Measurements from ENCODE around the gene HMCN2.

DNA sequence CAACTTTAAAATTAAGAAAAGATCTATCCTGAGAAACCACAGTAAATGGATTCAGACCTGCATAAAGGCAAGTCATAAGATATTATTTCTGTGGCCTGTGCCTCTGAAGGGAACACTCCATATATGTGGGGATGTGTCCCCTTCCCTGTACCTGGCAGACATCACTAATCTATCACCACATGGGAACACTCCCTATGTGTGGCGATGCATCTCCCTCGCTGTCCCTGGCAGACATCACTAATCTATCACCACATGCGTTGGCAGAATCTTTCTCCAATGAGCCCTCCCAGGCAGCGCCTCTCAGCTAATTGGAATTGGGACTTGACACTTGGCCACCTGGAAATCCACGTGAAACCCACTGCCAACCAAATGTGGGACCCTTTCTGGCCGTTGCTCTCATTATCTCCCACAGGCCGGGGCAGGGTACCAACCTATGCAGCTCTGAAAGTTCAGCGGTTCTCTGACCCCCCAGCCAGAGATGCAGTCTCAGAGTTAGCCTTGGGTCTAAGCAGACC, 154.0 kb downstream of the HMCN2 start:
- TF ChIP-seq, protein P1, sequence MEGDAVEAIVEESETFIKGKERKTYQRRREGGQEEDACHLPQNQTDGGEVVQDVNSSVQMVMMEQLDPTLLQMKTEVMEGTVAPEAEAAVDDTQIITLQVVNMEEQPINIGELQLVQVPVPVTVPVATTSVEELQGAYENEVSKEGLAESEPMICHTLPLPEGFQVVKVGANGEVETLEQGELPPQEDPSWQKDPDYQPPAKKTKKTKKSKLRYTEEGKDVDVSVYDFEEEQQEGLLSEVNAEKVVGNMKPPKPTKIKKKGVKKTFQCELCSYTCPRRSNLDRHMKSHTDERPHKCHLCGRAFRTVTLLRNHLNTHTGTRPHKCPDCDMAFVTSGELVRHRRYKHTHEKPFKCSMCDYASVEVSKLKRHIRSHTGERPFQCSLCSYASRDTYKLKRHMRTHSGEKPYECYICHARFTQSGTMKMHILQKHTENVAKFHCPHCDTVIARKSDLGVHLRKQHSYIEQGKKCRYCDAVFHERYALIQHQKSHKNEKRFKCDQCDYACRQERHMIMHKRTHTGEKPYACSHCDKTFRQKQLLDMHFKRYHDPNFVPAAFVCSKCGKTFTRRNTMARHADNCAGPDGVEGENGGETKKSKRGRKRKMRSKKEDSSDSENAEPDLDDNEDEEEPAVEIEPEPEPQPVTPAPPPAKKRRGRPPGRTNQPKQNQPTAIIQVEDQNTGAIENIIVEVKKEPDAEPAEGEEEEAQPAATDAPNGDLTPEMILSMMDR (conservative IDR thresholded peaks at IDR 0.05; ENCODE audit: low read length), result no peak
- no peak for TF ChIP-seq EZH2phosphoT487 (IDR thresholded peaks at IDR 0.05; ENCODE audit: borderline replicate concordance)
